Esophagus muscularis mucosa (tissue), 4 donors: Measurements from ENCODE around the gene POLR3E.

Experiments used
- EP300 ChIP-seq: sonication (generic); formaldehyde crosslinking; IDR thresholded peaks from one replicate; pipeline ENCODE4 v1.6.1; 2017; ENCODE audit warnings: antibody characterized with exemption
- POLR2A ChIP-seq: fragments of 450-650 bp; IDR thresholded peaks from one replicate; pipeline ENCODE4 v1.6.1; 2017; ENCODE audit warnings: antibody characterized with exemption, moderate library complexity, mild to moderate bottlenecking, low read depth
- TF ChIP-seq, protein P1 (sequence below), 3 experiments: fragments of 200-600 bp in 2 of 3; fragments of 450-650 bp in 1 of 3; sonication (generic) in 2 of 3; IDR thresholded peaks; one replicate each; pipeline ENCODE4 v1.5.1; 2017 to 2019; ENCODE audit warnings: antibody characterized with exemption in 3 of 3, mild to moderate bottlenecking in 2 of 3, moderate library complexity in 1 of 3

DNA sequence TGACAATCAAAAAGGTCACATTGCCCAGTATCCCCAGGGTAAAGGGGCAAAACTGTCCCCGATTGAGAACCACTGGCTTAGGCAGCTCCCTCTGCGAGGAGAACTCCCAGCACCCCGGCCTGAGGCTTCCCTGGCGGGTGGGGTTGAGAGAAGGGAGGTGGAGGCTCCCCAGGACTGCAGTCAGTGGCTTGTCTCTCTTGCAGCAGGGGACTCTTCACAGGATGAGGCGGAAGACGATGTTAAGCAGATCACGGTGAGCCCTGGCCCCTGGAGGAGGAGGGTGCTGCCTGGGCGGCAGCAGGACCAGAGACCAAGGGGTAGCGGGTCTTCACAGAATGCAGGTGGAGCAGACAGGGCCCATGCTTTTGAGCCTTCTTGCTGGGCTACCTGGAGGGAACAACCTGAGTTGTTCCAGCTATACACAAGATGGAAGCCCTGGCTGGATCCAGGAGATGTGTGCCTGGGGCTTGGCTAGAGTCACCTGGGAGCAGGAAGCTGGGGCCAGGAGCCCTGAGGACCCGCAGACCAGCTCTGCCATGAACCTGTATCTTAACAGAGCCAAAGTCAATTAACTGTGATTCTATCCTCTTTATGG lies 16.8 kb downstream of the POLR3E start:
- TF ChIP-seq, protein P1, sequence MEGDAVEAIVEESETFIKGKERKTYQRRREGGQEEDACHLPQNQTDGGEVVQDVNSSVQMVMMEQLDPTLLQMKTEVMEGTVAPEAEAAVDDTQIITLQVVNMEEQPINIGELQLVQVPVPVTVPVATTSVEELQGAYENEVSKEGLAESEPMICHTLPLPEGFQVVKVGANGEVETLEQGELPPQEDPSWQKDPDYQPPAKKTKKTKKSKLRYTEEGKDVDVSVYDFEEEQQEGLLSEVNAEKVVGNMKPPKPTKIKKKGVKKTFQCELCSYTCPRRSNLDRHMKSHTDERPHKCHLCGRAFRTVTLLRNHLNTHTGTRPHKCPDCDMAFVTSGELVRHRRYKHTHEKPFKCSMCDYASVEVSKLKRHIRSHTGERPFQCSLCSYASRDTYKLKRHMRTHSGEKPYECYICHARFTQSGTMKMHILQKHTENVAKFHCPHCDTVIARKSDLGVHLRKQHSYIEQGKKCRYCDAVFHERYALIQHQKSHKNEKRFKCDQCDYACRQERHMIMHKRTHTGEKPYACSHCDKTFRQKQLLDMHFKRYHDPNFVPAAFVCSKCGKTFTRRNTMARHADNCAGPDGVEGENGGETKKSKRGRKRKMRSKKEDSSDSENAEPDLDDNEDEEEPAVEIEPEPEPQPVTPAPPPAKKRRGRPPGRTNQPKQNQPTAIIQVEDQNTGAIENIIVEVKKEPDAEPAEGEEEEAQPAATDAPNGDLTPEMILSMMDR (IDR thresholded peaks at IDR 0.05), result no peak
- TF ChIP-seq EP300, result no peak
- TF ChIP-seq POLR2A, result no peak
